ENCODE results near the gene NFKBIE. TPM values are rescaled to one million over a fixed set of nuclear protein-coding genes. Genes with fewer than 3 reads are reported as not detected.

NFKBIE gene
- total RNA-seq, 2 experiments from 2014 or later = 43.0 to 43.1 TPM

GRCh38 chr6:44301106-44301505 is 35.8 kb upstream of the NFKBIE start:
- POLR2A ChIA-PET = no interaction called here
- intact Hi-C loops (cut with DNase I, micrococcal nuclease) = no loop called here

DNA sequence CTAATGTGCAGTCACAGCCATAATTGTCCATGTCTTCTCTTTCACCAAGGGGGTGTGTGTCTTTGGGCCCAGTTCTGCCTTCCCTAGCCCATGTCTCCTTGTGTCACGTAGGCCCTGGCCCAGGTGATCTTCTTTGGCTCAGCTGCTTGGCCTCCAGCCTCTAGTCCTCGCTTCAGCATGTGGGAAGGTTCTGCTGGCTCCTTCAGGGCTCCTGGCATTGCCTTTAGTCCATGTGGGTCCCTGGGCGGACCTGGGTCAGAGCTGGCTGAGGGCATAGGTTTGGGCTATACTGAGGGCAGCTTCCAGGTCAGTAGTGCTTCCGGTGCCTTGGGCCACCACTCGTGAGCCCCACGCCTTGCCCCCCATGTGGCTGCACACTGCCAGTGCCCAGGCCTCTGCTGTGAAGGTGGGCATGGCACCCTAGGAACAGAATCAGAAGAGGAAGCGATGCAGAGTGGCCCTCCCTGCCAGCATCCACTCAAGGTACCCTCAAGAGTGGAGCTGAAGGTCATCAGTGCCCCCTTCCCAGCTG is 35.0 kb upstream of the NFKBIE start:
- no peak for TF ChIP-seq CTCF (IDR thresholded peaks at IDR 0.05)
- Mint-ChIP-seq H3K36me3 (ENCODE audit: low read depth) (peaks cover 46% of the 10 kb centered on the region), H3K27ac (no peak overlapping the region), H3K4me1 (ENCODE audit: low read depth) (peaks cover 15% of the 10 kb centered on the region), H3K4me3 (no peak overlapping the region), H3K27me3 (peaks cover 16% of the 10 kb centered on the region), H3K9me3 (no peaks in the 10 kb centered on the region)
- Histone ChIP-seq H3K4me3 (ENCODE audit: low read length) (no peak overlapping the region), H3K36me3 (ENCODE audit: insufficient read depth, low read length) (peaks cover 47% of the 10 kb centered on the region), H3K9me3 (ENCODE audit: control insufficient read depth in 1 of 2, insufficient read depth in 1 of 2, low read length in 2 of 2) (peaks cover 0 to 5% of the 10 kb centered on the region in 2 experiments), H3K4me1 (ENCODE audit: insufficient read depth, low read length) (peaks cover 16% of the 10 kb centered on the region), H3K27me3 (ENCODE audit: control insufficient read depth in 1 of 2, insufficient read depth in 2 of 2, low read length in 2 of 2) (peaks cover 23 to 24% of the 10 kb centered on the region in 2 experiments), H3K27ac (ENCODE audit: low read depth in 1 of 2, low read length in 2 of 2) (no peak overlapping the region)
- DNase-seq = no peak
- intact Hi-C loops (cut with DNase I, micrococcal nuclease) = no loop called here
- no peak for ATAC-seq (ENCODE audit: poor library complexity)
- ChIA-PET POLR2A (no interaction called here), CTCF (no interaction called here)

More at GRCh38 chr6:44301106-44301505, 35.8 kb upstream of the NFKBIE start:
- peaks cover 17% of the 10 kb centered on the region in 2 experiments for H3K27me3 ChIP-seq (ENCODE audit: control insufficient read depth in 1 of 2, insufficient read depth in 2 of 2, low read length in 2 of 2)
- Mint-ChIP-seq H3K36me3 (ENCODE audit: low read depth) (peaks cover 54% of the 10 kb centered on the region), H3K4me3 (no peak overlapping the region), H3K27me3 (peaks cover 10% of the 10 kb centered on the region), H3K27ac (no peak overlapping the region), H3K4me1 (ENCODE audit: low read depth) (peaks cover 15% of the 10 kb centered on the region), H3K9me3 (no peaks in the 10 kb centered on the region)
- TF ChIP-seq CTCF (IDR thresholded peaks at IDR 0.05) = no peak
- no peak overlapping the region for H3K27ac ChIP-seq (ENCODE audit: low read depth in 1 of 2, low read length in 2 of 2)
- ATAC-seq (ENCODE audit: poor library complexity) (no peak), DNase-seq (no peak)
- H3K36me3 ChIP-seq (ENCODE audit: insufficient read depth, low read length) = peaks cover 54% of the 10 kb centered on the region
- no peak overlapping the region for H3K4me3 ChIP-seq (ENCODE audit: low read length)
- CTCF ChIA-PET = no interaction called here
- H3K9me3 ChIP-seq (ENCODE audit: control insufficient read depth in 1 of 2, insufficient read depth in 1 of 2, low read length in 2 of 2) = peaks cover 0 to 5% of the 10 kb centered on the region in 2 experiments
- H3K4me1 ChIP-seq (ENCODE audit: insufficient read depth, low read length) = peaks cover 16% of the 10 kb centered on the region

- CTCF ChIA-PET = no interaction called here
- POLR2A ChIA-PET = interaction anchor here (0.7 to 4.0 kb wide), 2 partner anchors 15 to 23 kb away, joined by 4 to 18 read pairs; partner anchors contain the start of gene AARS2
- TF ChIP-seq CTCF (IDR thresholded peaks at IDR 0.05) = no peak
- intact Hi-C loops (cut with DNase I, micrococcal nuclease) = no loop called here
- Mint-ChIP-seq H3K9me3 (no peaks in the 10 kb centered on the region), H3K36me3 (ENCODE audit: low read depth) (peaks cover 36% of the 10 kb centered on the region), H3K4me3 (peak overlapping the region; percentile 61), H3K4me1 (ENCODE audit: low read depth) (peaks cover 15% of the 10 kb centered on the region), H3K27ac (no peak overlapping the region), H3K27me3 (peaks cover 31% of the 10 kb centered on the region)
- ATAC-seq (ENCODE audit: poor library complexity) = no peak
- peaks cover 0 to 5% of the 10 kb centered on the region in 2 experiments for H3K9me3 ChIP-seq (ENCODE audit: control insufficient read depth in 1 of 2, insufficient read depth in 1 of 2, low read length in 2 of 2)
- H3K27ac ChIP-seq (ENCODE audit: low read depth in 1 of 2, low read length in 2 of 2) = no peak overlapping the region
- no peak for DNase-seq
- peaks cover 32% of the 10 kb centered on the region for H3K36me3 ChIP-seq (ENCODE audit: insufficient read depth, low read length)
- H3K4me3 ChIP-seq (ENCODE audit: low read length) = no peak overlapping the region
- H3K4me1 ChIP-seq (ENCODE audit: insufficient read depth, low read length) = peaks cover 16% of the 10 kb centered on the region
- H3K27me3 ChIP-seq (ENCODE audit: control insufficient read depth in 1 of 2, insufficient read depth in 2 of 2, low read length in 2 of 2) = peaks cover 30 to 32% of the 10 kb centered on the region in 2 experiments
These were observed 33.5 kb upstream of the NFKBIE start for GRCh38 chr6:44298864-44299263.
